Hematopoietic multipotent progenitor cell treated with erythropoietin and hydrocortisone succinate and interleukin-3 and kit ligand, for 17 days (in vitro differentiated cells): Measurements from ENCODE around the gene RFX2.

Experiments
- DNase-seq: peaks from one replicate; pipeline ENCODE4 v3.0.0-alpha.2; 2015; ENCODE audit warnings: low spot score

Gene RFX2

GRCh38 chr19:6059988-6060599, 50.2 kb downstream of the RFX2 start:
- no peak for DNase-seq

GRCh38 chr19:6059396-6059947, 50.8 kb downstream of the RFX2 start:
- no peak for DNase-seq

GRCh38 chr19:6058518-6059201, 51.6 kb downstream of the RFX2 start:
- no peak for DNase-seq

GRCh38 chr19:6057651-6058517, 52.4 kb downstream of the RFX2 start:
- DNase-seq: no peak

GRCh38 chr19:6056801-6057650, 53.3 kb downstream of the RFX2 start:
- no peak for DNase-seq

- no peak for DNase-seq
Measured at GRCh38 chr19:6056282-6056741, 54.0 kb downstream of the RFX2 start.

GRCh38 chr19:6055013-6055795, 55.1 kb downstream of the RFX2 start:
- no peak for DNase-seq

GRCh38 chr19:6048793-6049405, 61.4 kb downstream of the RFX2 start:
- peak; percentile 82 for DNase-seq

- DNase-seq: no peak
Measured at GRCh38 chr19:6048348-6048747, 62.0 kb downstream of the RFX2 start.

- DNase-seq: no peak
Measured at GRCh38 chr19:6047741-6048251, 62.5 kb downstream of the RFX2 start.

GRCh38 chr19:6047256-6047655, 63.0 kb downstream of the RFX2 start:
- DNase-seq: no peak

GRCh38 chr19:6045108-6045507, 65.2 kb downstream of the RFX2 start:
- DNase-seq: no peak

GRCh38 chr19:6044056-6044805, 66.1 kb downstream of the RFX2 start:
- DNase-seq: no peak

GRCh38 chr19:6042776-6043726, 67.2 kb downstream of the RFX2 start:
- no peak for DNase-seq

GRCh38 chr19:6041991-6042481, 68.3 kb downstream of the RFX2 start:
- DNase-seq: no peak

- DNase-seq: no peak
Measured at GRCh38 chr19:6041071-6041470, 69.2 kb downstream of the RFX2 start.

- no peak for DNase-seq
Measured at GRCh38 chr19:6039566-6040225, 70.6 kb downstream of the RFX2 start.
